ENCODE data around the gene RARRES2.

RARRES2 gene

DNA sequence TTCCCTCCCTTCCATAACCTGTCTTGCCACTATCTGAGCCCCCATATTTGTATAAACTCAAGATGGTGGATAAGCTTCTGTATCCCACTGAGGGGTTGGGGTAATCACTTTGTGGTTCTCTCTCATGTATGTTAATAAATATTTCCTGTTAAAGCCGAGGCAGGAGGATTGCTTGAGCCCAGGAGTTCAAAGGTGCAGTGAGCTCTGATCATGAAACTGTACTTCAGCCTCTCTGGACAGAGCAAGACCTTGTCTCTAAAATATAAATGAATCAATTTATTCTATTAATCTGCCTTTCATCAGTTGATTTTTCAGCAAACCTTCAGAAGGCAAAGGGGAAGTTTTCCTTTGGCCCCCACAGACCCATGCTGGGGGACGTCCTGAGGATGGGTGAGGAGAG is 1.8 kb upstream of the RARRES2 start:
- TF ChIP-seq, protein P1, sequence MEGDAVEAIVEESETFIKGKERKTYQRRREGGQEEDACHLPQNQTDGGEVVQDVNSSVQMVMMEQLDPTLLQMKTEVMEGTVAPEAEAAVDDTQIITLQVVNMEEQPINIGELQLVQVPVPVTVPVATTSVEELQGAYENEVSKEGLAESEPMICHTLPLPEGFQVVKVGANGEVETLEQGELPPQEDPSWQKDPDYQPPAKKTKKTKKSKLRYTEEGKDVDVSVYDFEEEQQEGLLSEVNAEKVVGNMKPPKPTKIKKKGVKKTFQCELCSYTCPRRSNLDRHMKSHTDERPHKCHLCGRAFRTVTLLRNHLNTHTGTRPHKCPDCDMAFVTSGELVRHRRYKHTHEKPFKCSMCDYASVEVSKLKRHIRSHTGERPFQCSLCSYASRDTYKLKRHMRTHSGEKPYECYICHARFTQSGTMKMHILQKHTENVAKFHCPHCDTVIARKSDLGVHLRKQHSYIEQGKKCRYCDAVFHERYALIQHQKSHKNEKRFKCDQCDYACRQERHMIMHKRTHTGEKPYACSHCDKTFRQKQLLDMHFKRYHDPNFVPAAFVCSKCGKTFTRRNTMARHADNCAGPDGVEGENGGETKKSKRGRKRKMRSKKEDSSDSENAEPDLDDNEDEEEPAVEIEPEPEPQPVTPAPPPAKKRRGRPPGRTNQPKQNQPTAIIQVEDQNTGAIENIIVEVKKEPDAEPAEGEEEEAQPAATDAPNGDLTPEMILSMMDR (IDR thresholded peaks at IDR 0.05): no peak

DNA sequence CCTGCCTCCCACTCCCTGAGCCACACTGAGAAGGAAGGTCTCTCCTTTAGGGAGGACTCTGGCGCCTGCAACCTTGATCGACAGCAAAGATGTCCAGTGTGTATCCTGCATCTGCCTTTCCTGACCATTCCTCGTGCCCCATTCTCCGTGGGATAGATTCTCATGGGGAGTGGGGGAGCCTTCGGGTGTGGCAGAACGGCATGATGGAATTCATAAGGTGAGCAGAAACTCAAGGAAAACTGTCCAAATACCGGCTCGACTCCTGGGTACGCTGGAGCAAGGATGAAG is 636 bp upstream of the RARRES2 start:
- TF ChIP-seq, protein P1 (IDR thresholded peaks at IDR 0.05): no peak

DNA sequence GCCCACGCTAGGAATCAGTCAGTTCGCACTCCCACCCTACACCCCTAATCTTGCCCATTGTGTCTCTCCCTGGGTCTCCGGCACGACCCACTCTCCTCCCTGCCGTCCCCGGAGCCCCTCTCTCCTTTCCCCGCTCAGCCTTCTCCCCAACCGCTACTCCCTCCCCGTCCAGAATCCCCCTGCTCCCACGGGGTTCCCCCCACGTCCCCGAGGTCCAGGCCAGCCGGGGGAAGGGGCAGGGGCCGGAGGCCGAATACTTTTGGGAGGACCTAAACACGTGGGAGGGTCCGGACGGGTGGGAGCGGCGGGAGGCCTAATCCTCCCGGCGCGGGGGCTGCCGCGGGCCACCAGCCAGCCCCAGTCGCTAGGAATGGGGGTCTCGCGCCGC is 560 bp downstream of the RARRES2 start:
- TF ChIP-seq, protein P1 (IDR thresholded peaks at IDR 0.05): no peak

DNA sequence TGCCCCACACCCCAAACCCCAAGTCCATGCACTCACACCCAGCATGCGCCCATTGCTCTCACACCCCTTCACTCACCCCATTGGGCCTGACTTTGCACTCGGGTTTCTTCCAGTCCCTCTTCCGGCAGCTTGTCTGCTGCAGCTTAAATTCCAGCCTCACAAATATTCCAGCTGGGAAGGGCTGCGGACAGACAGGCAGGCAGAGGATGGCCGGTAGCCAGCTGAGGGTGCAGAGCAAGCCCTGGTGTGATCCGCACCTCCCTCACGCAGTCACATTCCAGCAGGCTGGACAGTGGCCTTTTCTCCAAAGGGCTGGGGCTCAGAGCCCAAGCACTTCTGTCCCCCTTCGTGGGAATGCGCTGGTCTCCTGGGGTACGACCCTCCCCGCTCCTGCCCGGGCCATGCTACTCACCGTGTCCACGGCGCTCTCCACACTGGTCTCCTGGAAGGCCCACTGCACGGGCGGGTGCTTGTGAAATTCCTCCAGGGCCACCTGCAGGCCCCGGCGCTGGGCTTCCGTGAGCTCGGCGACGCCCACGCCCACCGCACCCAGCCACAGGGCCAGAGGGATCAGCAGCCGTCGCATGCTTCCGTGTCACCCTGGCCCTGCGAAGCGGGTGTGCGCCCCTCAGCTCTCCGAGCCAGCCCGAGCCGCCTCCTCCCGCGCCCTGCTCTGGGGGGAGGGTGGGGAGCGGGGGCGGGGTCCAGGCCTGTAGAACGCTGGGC is 1.2 kb downstream of the RARRES2 start:
- TF ChIP-seq, protein P1 (IDR thresholded peaks at IDR 0.05): no peak

DNA sequence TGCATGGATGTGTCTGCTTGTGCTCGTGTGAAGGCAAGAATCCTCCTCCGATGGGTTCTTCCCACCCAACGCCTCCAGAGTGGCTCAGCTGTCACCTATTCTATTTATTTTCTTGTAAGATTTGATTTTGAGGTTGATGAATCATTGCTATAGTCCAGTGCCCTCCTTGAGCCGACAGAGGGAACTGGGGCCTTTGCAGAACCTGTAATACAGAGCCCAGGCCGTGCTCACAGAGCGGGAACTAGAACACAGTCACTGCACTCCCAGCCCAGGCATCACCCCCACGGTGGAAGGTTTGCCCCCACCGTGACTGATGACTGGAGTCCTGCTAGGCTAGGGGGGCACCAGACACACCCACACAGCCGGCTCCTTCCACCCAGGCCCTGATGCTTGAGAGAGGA is 2.0 kb downstream of the RARRES2 start:
- TF ChIP-seq, protein P1 (IDR thresholded peaks at IDR 0.05): no peak

DNA sequence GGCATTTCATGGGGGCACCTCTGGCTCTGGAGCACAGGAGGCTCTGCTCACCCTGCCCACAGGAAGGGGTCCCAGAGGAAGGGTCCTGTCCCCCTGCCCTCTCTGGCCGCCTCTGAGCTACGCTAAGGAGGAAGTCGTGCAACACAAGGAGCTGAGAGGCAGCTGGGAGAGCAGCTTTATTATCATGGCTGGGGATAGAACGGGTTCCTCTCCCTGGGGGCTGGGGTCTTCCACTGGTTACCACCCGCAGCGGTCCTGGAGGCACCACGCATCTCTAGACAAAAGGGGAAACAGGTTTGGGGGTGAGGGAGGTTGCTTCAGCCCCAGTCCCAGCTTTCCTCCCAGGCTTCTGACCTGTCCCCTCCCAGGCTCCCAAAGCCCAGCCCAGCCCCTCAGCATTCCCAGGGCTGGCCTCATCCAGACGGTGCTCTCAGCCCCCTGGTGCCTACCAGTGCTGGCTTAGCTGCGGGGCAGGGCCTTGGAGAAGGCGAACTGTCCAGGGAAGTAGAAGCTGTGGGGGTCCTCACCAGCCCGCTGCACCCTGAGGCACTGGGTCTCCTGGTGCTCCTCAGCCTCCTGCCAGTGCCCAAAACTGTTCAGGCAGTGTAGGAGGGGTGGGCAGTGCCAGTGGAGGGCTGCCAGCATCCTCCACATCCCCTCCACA is 3.1 kb downstream of the RARRES2 start:
- TF ChIP-seq, protein P1 (IDR thresholded peaks at IDR 0.05): no peak

DNA sequence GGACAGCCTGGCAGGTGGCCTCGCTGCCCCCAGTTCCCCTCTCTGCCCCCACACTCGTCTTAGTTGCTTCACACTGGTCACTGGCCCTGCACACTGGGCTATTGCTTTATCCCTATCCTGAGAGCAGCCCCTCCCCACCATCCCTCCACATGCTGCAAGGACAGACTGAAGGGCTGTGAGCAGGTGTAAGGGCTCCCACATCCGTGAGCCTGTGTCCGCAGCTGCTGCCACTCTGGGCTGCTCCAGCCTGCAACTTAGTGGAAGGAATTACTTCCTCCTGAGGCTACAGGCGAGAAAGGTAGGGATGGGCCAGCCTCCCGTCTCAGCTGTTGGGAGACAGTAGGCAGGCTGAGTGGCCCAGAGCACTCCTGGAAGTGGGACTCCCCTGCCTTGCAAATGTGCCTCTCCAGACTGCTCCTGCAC is 3.8 kb downstream of the RARRES2 start:
- TF ChIP-seq, protein P1 (IDR thresholded peaks at IDR 0.05): no peak
